GM19467 (cell line): Measurements from ENCODE around the gene CFP.
"Not testable (repeated sequence)": the region's sequence is repeated elsewhere in the genome, so short reads cannot be mapped to it uniquely, and the experiment has no call there.

Experiments used
- ATAC-seq: cut with Tn5 transposase; IDR thresholded peaks from one replicate; pipeline ENCODE4 v1.9.1; 2021; ENCODE audit warnings: mild to moderate bottlenecking, moderate library complexity; ENCODE audit not compliant: unreplicated experiment

CFP gene

DNA sequence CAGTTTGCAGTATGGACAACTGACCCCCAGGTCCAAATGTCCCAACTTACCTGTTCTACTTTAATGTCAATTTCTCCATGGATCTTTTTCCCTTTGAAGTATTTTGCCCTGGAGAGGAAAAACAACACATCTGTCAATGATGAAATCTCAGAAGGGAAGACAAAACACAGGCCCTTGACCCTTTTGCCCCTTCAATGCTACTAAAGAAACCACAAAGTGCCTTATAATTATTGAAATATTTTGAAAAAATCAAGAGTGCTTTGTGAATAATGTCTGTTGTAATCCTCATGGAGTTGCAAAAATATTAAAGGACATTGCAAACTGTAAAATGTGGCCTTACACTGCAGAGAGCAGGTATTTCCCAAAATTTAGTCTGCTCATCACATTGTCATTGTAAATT lies 22.6 kb downstream of the CFP start:
- no peak for ATAC-seq

DNA sequence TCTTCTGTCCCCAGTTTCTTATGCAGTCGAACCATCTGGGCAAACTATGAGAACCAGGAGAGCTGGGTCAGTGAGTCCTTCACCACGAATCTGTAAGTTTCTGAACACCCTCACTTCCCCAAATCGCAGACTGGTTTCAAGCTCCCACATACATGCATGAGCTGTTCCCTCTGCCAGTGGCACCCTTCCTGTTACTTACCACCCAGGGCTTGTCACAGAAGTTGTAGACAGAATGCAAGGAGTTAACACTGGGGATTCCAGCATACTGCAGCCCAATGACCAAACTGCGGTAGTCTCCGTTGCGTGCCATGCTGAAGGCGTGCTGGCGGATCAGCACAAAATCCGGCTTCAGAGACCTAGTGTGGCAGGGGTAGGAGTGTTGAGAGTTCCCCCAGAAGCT lies 24.7 kb downstream of the CFP start:
- ATAC-seq = no peak

DNA sequence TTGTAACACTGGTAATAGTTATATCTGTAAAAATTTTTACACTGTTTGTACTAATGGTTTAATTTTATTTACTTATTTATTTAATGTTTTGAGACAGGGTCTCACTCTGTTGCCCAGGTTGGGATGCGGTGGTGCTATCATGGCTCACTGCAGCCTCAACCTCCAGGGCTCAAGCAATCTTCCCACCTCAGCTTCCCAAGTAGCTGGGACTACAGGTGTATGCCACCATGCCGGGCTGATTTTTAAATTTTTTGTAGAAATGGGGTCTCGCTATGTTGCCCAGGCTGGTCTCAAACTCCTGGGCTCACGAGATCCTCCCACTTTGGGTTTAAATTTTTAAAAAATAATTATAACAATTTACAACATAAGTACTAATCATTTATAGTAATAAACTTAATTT lies 26.6 kb downstream of the CFP start:
- not testable (repeated sequence) for ATAC-seq

DNA sequence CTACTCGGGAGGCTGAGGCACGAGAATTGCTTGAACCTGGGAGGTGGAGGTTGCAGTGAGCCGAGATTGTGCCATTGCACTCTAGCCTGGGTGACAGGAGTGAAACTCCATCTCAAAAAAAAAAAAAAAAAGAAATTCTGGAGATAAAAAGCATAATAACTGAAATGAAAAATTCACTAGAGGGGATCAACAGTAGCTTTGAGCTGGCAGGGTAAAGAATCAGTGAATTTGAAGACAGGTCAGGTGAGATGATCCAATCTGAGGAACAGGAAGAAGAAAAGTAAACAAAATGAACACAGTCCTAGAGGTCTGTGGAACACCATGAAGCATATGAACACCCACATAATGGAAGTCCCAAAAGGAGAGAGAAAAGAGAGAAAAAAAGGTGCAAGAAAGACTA lies 32.5 kb downstream of the CFP start:
- ATAC-seq = no peak

DNA sequence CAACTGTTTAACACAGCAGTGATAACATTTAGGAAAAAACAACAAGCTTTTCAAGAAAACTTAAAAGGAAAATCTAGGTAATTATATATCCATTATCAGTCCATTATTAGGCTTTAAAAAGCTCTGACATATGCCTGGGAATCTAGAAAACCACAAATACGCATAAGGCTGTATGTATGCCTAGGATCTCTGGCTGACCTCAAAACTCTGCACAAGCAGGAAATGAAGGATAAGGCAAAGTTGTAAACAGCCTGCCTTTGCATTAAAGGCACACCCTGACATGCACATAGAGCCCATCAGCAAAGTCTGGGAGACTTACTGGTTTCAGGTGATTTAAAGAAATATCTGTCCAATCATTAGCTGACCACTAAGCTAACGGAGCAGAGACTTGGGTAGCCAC lies 33.5 kb downstream of the CFP start:
- no peak for ATAC-seq

DNA sequence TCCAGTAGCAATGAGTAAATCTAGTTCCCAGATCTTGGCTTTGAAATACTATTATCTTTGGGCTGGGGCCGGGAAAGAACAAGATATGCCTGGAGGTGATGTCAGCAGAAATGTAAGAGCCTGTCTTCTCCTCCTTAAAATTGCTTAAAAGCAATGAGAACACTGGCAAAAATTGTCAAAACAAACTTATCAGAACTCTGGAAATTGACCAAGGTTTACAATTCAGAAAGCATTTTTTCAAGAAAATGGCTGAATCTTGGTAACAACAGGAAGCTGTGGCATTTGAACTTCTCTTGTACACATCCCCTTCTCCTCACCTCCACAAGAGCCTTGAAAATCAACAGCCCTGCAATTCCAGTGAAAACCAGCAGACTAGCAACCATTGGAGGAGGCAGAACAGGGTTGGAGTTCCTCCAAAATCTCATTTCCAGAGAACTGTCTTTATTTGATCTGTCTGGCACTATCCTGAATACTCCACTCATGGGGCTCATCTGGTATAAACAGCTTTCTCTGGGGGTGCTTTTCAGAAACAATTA lies 33.9 kb downstream of the CFP start:
- ATAC-seq = no peak

DNA sequence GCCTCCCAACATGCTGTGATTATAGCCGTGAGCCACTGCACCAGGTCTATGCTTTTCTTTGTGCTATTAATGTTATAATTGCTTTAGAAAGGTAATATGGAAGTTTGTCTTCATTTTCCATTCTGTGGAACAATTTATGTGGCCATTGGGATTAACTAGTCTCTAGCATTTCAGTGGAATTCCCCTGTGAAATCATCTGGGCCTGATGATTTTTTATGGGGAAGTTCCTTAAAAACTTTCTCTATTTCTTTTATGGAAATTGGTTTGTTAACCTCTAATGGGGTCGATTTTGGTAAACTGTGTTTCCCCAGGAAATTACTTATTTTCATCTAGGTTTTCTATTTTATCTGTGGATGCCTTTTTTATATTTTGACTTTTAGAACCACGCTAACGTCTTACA lies 36.2 kb downstream of the CFP start:
- no peak for ATAC-seq

DNA sequence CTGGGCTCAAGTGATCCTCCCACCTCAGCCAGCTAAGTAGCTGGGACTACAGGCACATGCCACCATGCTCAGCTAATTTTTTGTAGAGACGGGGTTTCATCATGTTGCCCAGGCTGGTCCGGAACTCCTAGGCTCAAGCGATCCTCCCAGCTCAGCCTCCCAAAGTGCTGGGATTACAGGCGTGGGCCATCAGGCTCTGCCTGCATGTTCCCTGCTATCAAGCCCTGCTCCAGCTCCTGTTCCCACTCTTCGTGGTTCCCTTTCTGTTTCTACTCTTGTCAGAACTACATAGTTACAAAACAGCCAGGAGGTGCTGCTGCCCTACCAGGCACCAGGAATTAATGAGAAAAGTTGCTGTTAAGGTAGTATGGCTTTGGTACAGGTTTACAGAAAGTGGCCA lies 38.7 kb downstream of the CFP start:
- ATAC-seq = no peak

DNA sequence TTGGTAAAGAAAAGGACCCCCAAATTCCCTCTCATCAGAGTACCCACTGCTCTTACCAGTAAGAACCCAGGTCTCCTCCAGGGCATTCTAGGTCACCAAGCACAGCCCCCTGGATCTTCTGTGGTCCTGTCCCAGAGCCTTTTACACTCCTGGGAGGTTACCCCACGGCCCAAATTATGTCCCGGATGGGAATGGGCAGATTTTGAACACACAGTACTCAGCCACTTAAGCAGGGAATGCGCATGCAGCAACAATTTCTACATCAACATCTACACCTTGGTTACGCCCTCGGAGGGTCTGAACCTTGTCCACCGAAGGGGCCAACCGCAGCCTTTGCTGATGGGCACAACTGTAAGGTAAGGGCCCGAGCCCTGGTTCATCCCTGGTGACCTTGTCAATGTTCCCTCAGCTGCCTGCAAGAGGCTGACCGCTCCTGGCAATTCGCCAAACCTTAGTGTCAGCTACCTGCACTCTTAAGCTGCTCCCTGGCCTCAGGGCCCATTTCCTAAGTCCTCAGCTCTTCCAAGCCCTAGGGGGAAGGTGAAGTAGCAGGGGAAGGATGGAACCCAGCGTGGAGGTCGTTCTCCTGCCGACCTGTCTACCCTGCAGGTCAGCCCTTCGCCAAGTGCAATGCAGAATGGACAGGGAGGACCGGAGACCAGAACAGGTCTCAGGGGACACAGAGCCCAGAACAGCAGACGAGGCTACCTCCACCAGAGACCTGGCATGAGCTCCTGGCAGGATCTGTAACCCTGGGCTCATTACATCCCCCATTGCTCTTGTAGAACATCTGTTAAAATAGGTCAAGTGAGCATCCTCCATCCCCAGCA lies 41.6 kb downstream of the CFP start:
- no peak for ATAC-seq

DNA sequence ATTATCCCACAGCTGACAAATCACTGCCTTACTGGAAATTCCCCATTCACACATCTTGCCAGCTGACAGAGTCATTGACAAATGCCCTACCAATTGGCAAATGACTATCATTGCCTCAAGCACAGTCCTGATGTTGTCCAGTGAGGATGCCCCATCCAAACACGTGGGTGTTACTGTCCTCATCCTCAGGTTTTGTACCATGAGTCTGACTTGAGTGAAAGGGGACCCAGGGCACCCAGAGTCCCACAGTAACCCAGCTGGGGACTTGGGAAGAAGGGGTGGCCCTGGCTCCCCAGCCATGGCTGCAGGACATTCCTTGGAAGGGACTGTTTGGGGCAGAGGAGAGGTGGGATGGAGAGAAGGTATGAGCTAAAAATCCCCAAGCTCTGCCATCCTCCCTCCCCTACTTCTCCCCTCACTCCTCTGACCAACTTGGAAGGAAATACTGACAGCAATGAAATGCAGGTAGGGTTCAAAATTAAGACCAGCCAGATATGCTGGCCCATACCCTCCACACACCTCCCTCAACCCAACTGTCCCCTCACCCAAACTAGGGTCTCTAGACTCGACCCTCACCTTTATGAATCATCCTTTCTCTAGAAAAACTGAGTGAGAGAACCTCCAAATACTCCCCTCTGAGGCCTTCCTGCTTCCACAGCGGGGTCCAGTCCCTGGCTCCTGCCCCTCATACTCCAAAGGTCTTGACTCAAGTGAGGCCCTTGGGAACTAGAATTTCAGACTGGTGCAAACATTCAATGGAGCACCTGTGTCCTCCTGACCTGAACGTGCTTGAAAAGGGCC lies 42.4 kb downstream of the CFP start:
- no peak for ATAC-seq

DNA sequence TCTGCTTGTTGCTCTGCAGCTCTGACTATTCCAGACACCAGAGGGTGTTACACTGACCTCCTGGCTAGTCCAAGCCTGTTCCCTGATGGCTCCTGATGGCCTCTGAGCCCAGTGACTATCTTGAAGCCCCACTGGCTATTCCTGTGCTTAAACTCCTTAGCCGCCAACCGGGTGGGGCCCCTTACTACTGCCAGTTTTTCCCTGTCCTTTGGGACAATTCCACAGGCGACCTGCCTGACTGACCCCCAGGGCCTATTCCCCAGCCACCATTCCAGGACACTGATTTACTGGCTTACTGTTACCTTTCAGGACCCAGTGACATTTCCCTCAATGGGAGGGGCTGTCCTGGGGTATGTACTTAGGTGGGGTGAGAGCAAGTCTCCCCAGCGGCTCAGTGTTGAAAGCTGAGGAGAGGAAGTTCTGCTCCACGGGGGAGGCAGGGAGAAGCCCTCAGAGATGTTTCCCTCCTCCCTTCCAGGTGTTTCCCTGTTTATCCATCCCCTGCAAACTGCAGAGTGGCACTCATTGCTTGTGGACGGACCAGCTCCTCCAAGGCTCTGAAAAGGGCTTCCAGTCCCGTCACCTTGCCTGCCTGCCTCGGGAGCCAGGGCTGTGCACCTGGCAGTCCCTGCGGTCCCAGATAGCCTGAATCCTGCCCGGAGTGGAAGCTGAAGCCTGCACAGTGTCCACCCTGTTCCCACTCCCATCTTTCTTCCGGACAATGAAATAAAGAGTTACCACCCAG lies 43.5 kb downstream of the CFP start:
- no peak for ATAC-seq

DNA sequence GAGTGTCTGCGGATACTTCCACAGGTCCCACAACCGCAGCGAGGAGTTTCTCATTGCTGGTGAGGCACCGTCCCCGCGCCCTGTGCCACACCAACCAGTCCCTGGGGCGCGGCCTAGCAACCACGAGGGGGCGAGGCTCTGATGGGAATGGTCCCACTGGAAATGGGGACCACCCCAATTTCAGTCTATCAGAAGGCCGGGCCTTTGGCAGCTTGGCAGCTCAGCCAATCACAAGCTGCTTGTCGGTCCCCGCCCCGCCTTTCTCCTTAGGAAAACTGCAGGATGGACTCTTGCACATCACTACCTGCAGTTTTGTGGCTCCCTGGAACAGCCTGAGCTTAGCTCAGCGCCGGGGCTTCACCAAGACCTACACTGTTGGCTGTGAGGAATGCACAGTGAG lies 44.5 kb downstream of the CFP start:
- no peak for ATAC-seq

DNA sequence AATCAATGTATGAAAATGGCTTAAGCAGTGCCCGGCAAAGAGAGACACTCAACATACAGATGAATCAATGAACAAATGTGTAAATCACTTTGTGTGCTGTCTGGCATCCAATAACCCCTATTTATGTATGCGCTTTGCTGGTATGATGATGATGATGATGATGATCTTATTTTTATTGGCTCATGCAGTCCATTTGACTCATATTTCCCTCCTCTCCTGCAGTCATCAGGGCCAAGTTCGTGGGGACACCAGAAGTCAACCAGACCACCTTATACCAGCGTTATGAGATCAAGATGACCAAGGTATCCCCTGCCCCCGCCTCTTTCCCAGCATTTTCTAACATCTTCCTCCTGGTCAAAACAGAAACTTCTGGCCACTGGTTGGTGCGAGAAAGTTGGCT lies 45.0 kb downstream of the CFP start:
- ATAC-seq = no peak

DNA sequence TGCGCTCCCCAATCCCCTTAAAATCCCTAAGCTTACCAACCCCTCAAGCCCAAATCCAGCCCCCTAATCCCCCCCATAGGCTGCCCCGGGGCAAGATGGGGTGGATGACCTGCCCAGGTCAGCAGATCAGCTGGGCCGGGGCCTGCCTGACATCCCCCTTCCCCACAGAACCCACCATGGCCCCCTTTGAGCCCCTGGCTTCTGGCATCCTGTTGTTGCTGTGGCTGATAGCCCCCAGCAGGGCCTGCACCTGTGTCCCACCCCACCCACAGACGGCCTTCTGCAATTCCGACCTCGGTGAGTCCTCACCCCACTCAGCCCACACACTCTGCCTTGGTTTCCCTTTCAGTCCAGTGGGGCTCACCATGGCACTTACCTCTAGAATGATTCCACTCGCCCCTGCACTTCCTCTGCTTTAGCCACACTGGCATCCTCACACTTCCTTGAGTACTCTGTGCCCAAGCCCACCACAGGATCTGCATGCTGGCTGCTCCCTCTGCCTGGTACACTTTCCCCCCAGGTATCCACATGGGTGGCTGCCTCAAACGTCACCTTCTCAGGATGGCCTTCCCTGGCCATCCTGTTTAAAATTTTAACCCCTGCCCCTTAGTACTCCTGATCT lies 46.4 kb downstream of the CFP start:
- ATAC-seq = no peak

DNA sequence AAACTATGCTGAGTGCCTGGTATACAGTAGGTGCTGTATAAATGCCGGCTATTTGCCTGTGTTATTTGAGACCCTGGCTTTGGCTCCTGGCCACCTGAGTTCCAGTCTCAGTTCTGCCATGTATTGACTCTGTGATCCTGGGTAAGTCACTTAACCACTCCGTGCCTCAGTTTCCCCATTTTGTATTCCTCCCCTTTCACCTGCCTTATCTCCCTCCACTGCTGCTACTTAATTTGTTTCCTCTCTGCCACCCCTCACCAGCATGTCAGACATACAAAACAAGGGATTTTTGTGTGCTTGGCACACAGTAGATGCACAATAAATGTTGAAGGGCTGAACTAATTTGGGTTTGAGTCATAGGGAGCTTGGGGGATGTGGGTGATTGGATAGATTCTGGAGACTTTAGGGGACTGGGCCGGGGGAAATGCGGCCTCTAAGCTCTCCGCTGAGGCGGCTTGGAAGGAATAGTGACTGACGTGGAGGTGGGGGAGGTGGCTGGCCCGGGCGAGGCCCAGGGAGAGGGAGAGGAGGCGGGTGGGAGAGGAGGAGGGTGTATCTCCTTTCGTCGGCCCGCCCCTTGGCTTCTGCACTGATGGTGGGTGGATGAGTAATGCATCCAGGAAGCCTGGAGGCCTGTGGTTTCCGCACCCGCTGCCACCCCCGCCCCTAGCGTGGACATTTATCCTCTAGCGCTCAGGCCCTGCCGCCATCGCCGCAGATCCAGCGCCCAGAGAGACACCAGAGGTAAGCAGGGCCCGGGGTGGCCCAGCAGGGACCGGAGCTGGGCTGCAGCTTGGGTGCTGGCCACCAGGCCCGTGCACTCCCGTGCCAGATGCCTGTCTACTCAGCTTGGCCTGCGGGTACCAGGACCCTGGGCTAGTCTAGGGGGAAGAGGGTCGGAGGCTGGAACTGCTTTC lies 47.7 kb downstream of the CFP start, which contains the start of gene TIMP1:
TIMP1 (plus strand) TSS at position 706 of the 917 bp plus-strand sequence. CDS start 980 bp downstream, outside the sequence.
- ATAC-seq = peak; percentile 81

DNA sequence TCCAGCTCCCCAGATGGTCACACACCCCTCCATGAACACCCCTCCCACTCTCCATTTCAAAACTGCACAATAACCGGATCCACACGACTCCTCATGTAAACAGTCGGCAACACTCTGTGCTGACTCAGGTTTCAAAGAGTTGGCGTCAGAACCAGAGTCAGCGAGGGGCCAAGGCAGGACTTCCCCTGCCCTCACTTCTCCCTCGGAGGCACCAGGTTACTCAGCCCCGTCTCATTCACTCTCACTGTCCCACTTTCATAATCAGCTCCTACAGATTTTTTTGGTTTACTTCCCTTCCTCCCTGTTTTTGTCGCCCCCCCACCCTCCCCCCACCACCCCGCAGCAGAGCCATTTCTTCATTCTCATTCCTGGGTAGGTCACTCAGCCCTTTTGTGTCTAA lies 50.2 kb downstream of the CFP start:
- no peak for ATAC-seq

DNA sequence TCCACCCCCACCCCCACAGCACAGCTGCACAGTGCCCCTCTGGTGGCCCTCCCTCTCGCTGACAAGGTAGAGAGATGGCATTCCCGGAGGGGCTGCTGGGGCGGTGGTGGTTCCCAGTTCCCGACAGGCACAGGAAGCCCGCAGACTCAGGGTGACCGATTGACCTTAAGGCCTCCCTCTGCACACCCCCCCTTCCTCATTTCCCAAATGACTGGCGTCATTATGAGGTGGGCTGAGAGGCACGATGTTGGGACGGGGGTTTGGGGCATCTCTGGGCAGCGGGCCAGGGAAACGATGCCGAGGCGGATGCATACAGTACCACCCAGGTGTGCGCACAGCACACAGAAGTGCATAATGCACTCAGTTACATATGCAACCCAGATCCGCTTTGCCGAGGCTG lies 51.0 kb downstream of the CFP start:
- no peak for ATAC-seq

DNA sequence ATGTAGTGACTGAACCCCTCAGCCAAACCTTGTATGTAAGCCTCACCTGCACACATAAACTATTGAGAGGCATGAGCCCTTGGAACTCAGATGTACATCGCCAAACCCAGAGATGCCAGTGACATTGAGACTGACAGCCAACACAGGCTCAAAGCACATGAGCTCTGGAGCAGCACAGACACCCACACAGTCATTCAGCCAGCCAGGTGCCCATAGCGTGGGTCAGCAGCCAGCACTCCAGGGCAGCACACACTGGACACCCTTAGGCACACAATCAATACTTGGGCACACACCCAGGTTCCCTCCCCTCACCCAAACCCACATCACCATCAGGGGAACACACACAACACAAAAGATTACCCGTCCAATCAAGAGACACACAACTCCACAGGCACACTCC lies 51.8 kb downstream of the CFP start:
- ATAC-seq = no peak

DNA sequence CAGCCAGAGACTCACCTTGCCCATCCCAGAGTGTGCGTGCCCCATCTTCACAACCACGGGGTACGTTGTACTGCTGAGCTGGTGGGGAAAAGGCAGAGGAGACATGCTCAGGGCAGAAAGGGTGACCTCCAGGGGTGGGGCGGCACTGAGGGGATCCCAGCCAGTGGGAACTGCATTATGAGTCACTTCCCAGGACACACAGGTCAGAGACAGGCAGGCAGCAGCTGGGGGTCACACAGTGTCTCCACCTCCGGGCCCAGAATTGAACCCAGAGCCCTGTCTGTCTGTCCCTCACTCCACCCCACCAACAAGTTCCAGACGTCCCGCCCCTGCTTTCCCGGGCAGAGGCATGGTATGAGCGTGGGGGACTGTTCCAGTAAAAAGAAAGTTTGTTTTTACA lies 52.3 kb downstream of the CFP start:
- ATAC-seq = no peak
